GM12891 (cell line): ENCODE data around the gene DECR2.

Experiments used
- POLR2A ChIP-seq: IDR thresholded peaks from 2 replicates; pipeline ENCODE4 v1.6.1; 2011; ENCODE audit warnings: low read depth, low read length, control low read depth
- POLR2AphosphoS5 ChIP-seq: IDR thresholded peaks from 2 replicates; pipeline ENCODE4 v1.6.1; 2011; ENCODE audit warnings: low read depth, low read length, control low read depth
- TAF1 ChIP-seq: IDR thresholded peaks from 2 replicates; pipeline ENCODE4 v1.6.1; 2011; ENCODE audit warnings: low read depth, low read length, control low read depth

- TF ChIP-seq POLR2A (no peak), TAF1 (no peak), POLR2AphosphoS5 (no peak)
These were observed 9.1 kb upstream of the DECR2 start for GRCh38 chr16:392450-393030.
